Measurements from ENCODE around the gene CELF6.

The CELF6 gene

GRCh38 chr15:72271895-72272212 is 48.1 kb downstream of the CELF6 start:
- TF ChIP-seq ZNF274 (IDR thresholded peaks at IDR 0.05; ENCODE audit: low read depth, low read length) = no peak
- peak overlapping the region; percentile 95 for H3K4me3 ChIP-seq (ENCODE audit: low read length)

- TF ChIP-seq ZNF274 (IDR thresholded peaks at IDR 0.05; ENCODE audit: low read depth, low read length) = no peak
- peak overlapping the region; percentile 95; the same call in 1 of the 2 replicates for H3K4me3 ChIP-seq (ENCODE audit: low read length)
Measured at GRCh38 chr15:72271221-72271620, 48.7 kb downstream of the CELF6 start.

- no peak overlapping the region for H3K4me3 ChIP-seq (ENCODE audit: low read length)
- no peak for TF ChIP-seq ZNF274 (IDR thresholded peaks at IDR 0.05; ENCODE audit: low read depth, low read length)
Measured at GRCh38 chr15:72269739-72270138, 50.2 kb downstream of the CELF6 start.

GRCh38 chr15:72265031-72265430 is 54.9 kb downstream of the CELF6 start:
- TF ChIP-seq ZNF274 (IDR thresholded peaks at IDR 0.05; ENCODE audit: low read depth, low read length) = no peak
- H3K4me3 ChIP-seq (ENCODE audit: low read length) = no peak overlapping the region

GRCh38 chr15:72252663-72253299 is 67.2 kb downstream of the CELF6 start:
- no peak for TF ChIP-seq ZNF274 (IDR thresholded peaks at IDR 0.05; ENCODE audit: low read depth, low read length)
- no peak overlapping the region for H3K4me3 ChIP-seq (ENCODE audit: low read length)

- H3K4me3 ChIP-seq (ENCODE audit: low read length) = no peak overlapping the region
- no peak for TF ChIP-seq ZNF274 (IDR thresholded peaks at IDR 0.05; ENCODE audit: low read depth, low read length)
Measured at GRCh38 chr15:72249142-72249810, 70.7 kb downstream of the CELF6 start.

- no peak overlapping the region for H3K4me3 ChIP-seq (ENCODE audit: low read length)
- TF ChIP-seq ZNF274 (IDR thresholded peaks at IDR 0.05; ENCODE audit: low read depth, low read length) = no peak
Measured at GRCh38 chr15:72248514-72248913, 71.4 kb downstream of the CELF6 start.

GRCh38 chr15:72242775-72243370 is 77.1 kb downstream of the CELF6 start:
- H3K4me3 ChIP-seq (ENCODE audit: low read length) = no peak overlapping the region
- TF ChIP-seq ZNF274 (IDR thresholded peaks at IDR 0.05; ENCODE audit: low read depth, low read length) = no peak

- no peak for TF ChIP-seq ZNF274 (IDR thresholded peaks at IDR 0.05; ENCODE audit: low read depth, low read length)
- no peak overlapping the region for H3K4me3 ChIP-seq (ENCODE audit: low read length)
Measured at GRCh38 chr15:72239652-72240051, 80.3 kb downstream of the CELF6 start.

- H3K4me3 ChIP-seq (ENCODE audit: low read length) = no peak overlapping the region
- no peak for TF ChIP-seq ZNF274 (IDR thresholded peaks at IDR 0.05; ENCODE audit: low read depth, low read length)
Measured at GRCh38 chr15:72238586-72238985, 81.4 kb downstream of the CELF6 start.

GRCh38 chr15:72237853-72238224 is 82.1 kb downstream of the CELF6 start:
- TF ChIP-seq ZNF274 (IDR thresholded peaks at IDR 0.05; ENCODE audit: low read depth, low read length) = no peak
- H3K4me3 ChIP-seq (ENCODE audit: low read length) = no peak overlapping the region

- peak overlapping the region; percentile 8; the same call in 1 of the 2 replicates for H3K4me3 ChIP-seq (ENCODE audit: low read length)
- TF ChIP-seq ZNF274 (IDR thresholded peaks at IDR 0.05; ENCODE audit: low read depth, low read length) = no peak
Measured at GRCh38 chr15:72237029-72237852, 82.7 kb downstream of the CELF6 start.

- no peak for TF ChIP-seq ZNF274 (IDR thresholded peaks at IDR 0.05; ENCODE audit: low read depth, low read length)
- no peak overlapping the region; the same call in 1 of the 2 replicates for H3K4me3 ChIP-seq (ENCODE audit: low read length)
Measured at GRCh38 chr15:72236381-72237003, 83.5 kb downstream of the CELF6 start.

- TF ChIP-seq ZNF274 (IDR thresholded peaks at IDR 0.05; ENCODE audit: low read depth, low read length) = no peak
- H3K4me3 ChIP-seq (ENCODE audit: low read length) = no peak overlapping the region
Measured at GRCh38 chr15:72235298-72235697, 84.7 kb downstream of the CELF6 start.
